HG02610 (cell line): ENCODE results near the gene PRM3.

Experiments used
- ATAC-seq: cut with Tn5 transposase; IDR thresholded peaks from one replicate; pipeline ENCODE4 v1.9.1; 2021; ENCODE audit warnings: mild to moderate bottlenecking, moderate library complexity; ENCODE audit not compliant: unreplicated experiment

PRM3 gene

GRCh38 chr16:11248133-11248532, 25.3 kb downstream of the PRM3 start:
- ATAC-seq = no peak

GRCh38 chr16:11245988-11246387, 27.4 kb downstream of the PRM3 start:
- no peak for ATAC-seq

DNA sequence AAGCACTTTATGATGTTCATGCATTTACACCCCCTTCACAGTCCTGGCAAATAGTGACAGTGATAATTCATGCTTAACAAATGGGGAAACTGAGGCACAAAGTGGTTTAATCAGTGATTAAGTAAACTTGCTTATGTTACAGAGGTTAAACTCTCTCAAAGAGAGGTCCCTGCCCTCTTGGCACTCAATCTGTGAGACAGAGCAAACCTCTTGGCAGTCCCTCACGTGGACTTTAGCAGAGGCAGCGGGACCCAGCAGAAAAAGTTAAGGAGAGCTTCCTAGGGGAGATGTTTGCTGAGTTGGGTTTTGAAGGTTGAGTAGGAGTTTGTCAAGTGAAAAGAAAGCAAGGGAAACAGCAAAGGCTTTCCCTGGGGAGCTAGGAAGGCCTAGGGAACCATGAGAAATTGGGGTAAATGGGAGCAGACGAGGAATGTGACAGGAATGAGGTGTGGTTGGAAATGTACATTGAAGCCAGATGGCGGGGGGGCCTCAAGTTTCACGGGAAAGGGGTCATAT, 28.1 kb downstream of the PRM3 start:
- no peak for ATAC-seq

DNA sequence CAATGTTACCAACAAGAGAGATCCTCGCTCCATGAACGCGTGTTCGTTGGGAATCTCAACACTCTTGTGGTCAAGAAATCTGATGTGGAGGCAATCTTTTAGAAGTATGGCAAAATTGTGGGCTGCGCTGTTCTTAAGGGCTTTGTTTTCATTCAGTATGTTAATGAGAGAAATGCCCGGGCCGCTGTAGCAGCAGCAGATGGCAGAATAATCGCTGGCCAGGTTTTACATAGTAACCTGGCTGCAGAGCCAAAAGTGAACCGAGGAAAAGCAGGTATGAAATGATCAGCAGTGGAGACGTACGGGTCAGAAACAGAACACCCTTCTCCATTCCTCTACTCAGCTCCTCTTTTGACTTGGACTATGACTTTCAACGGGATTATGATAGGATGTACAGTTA, 30.8 kb downstream of the PRM3 start:
- ATAC-seq = no peak

- ATAC-seq = no peak
Measured at GRCh38 chr16:11241480-11242204, 31.8 kb downstream of the PRM3 start.

DNA sequence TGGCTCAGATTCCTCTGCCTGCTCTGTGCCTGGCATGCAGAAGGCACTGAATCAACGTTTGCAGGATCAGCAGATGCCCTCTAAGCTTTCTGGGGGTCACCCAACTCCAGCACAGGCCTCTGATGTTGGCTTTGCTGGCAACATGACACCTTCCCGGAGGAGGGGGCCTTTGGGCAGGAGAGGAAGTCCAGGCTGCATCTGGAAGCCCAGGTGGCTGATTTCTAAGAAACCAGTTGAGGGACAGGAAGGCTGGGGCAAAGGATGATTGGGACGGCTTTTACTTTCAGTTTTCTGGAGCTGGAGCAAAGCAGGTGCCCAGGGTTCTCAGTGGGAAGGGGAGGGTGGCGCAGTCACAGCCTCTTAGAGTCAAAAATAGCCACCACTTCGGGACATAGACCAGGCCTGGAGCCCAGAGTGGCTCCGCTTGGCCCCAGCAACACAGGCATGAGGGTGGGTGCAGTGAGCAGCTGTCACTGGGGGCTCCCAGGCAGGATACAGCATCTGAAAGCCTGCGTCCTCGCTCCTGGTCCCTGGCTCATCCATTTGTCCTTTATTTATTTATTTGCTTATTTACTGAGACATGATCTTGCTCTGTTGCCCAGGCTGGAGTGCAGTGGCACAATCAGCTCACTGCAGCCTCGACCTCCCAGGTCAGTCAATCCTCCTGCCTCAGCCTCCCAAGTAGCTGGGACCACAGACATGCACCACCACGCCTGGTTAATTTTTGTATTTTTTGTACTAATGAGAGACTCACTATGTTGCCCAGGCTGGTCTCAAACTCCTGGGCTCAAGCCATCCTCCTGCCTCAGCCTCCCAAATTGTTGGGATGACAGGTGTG, 32.6 kb downstream of the PRM3 start:
- no peak for ATAC-seq

DNA sequence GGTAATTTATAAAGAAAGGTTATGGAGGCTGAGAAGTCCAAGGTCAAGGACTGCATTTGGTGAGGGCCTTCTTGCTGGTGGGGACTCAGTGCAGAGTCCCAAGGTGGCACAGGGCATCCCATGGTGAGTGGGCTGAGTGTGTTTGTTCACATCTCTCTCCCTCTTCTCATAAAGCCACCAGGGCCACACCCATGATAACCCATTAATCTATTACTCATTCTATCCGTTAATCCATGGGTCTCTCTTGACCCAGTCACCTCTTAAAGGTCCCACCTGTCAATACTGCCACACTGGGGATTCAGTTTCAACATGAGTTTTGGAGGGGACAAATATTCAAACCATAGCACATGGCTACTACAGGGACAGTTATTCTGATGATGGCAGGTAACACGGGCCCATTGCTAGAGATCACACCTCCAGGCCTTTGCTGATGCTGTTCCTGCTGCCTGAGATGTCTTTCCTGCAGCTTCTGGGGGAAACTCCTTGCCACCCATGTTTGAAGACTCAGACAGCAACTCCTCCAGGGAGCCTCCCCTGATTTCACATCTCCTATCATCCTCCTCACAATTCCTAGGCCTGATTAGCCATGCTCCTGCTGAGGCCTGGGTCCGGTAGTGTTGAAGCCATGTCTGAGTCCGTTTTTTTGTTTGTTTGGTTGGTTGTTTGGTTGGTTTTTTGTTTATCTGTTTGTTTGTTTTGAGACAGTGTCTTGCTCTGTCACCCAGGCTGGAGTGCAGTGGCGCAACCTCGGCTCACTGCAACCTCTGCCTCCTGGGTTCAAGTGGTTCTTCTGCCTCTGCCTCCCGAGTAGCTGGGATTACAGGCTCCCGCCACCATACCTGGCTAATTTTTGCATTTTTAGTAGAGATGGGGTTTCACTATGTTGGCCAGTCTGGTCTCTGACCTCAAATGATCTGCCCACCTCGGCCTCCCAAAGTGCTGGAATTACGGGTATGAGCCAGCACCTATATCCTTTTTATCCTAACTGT, 33.5 kb downstream of the PRM3 start:
- no peak for ATAC-seq

DNA sequence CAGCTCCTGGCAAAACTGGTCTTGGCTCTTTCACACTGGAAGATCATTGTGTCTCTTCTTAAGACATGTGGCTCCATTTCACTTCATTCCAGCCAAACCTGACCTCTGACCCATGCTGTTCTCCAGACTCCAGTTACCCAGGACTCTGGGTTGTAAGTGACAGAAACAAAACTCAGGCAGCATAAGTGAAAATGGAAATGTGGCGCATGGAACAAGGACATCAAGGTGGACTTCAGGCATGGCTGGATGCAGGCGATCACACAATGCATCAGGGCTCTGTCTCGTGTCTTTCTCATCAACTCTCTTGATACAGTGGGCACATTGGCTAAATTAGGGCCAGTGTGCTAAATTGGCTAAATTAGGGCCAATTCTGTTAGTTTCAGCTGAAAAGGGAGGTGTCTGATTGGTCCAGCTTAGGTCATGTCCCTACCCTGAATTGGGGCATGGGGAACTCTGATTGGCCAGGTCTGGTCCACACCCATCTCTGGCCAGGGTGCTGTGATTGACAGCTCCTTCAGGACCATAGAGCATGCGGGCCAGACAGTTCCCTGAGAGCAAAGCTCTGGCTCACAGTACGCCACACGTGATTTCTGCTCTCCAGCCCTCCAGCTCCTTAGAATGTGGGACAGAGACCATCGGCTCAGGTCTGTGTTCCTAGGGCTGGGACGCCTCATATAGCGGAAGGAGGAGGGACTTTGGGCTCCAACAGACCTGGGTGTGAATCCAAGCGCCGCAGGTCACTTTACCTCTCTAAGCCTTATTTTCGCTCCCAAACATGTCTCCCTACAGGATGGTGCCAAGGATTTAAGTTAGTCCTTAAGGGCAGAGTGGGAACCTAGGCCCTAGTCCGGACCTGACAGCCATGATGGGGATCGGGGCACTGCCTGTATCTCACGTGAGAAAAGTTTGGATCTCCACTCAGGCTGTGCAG, 34.9 kb downstream of the PRM3 start:
- no peak for ATAC-seq

- no peak for ATAC-seq
Measured at GRCh38 chr16:11236461-11237254, 36.8 kb downstream of the PRM3 start.

- ATAC-seq = no peak
Measured at GRCh38 chr16:11235703-11235991, 37.8 kb downstream of the PRM3 start.

- ATAC-seq = no peak
Measured at GRCh38 chr16:11234884-11235702, 38.3 kb downstream of the PRM3 start.

DNA sequence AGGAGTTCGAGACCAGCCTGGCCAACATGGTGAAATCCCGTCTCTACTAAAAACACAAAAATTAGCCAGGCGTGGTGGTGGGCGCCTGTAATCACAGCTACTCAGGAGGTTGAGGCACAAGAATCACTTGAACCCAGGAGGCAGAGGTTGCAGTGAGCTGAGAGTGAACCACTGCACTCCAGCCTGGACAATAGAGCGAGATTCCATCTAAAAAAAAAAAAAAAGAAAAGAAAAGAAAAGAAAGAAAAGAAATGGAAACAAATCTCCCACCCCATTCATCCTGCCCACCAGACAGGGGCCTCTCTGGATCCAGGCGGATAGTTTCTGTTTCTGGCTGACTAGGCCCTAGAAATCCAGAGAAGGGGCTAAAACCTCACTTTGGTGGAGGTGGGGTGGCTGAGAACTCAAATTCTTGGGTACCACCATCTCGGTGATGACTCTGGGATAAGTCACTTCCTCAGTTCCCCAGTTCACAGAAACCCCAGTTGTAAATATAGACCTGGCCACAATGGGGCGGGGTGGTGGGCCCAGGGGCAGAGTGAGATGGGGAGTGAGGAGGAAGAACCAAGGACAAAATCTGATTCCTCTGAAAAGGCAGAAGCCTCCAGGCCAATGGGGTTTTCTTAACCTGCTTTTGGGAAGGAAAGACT, 39.6 kb downstream of the PRM3 start:
- ATAC-seq = no peak

DNA sequence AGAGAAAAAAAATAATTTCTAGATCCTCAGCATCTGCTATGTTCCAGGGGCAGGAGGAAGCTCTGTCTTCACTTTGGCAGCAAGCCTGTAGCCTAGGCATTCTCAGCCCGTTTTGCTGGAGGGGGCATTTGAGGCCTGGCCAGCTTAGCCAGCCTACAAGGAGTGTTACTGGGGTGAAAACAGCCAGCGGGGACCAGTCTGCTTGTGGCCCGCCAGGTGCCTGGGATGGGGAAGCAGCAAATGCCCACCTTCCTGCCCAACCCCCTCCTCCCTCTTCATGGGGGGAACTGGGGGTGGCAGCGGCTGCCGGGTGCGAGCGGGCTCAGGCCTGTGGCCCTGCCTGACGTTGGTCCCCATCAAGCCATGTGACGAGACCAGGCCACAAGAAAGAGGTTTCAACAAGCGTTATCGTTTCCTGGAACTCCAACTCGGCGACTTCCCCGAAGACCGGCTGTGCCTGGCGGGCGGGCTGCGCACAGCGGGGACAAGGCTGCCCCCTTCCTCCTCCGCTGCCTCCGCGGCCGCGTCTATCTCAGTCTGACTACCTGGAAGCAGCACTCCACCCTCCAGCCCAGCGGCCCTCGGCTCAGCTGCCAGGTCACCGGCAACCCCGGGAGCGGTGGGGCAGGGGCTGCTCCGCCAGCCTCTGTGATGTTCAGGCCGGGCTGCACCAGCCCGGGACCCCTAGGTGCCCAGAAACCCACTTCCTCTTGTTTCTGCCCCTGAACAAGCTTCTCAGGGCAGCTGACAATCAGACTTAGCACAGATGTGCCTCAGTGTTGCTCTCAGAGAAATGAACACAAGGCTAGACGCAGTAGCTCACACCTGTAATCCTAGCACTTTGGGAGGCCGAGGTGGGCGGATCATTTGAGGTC, 40.3 kb downstream of the PRM3 start:
- ATAC-seq = peak; percentile 71

DNA sequence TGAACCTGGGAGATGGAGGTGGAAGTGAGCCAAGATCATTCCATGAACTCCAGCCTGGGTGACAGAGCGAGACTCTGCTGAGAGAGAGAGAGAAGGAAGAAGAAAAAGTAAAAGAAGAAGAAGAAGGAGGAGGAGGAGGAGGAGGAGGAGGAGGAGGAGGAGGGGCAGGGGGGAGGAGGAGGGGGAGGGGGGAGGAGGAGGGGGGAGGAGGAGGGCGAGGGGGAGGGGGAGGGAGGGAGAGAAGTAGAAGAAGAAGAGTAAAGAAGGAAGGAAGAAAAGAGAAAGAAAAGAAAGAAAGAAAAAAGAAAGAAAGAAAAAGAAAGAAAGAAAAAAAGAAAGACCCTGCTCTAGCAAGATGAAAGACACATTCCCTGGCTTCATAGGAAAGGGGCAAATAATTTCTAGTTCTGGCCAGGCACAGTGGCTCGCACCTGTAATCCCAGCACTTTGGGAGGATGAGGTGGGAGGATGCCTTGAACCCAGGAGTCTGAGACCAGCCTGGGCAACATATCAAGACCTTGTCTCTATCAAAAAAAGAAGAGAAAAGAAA, 41.1 kb downstream of the PRM3 start:
- ATAC-seq = no peak

- ATAC-seq = no peak
Measured at GRCh38 chr16:11231367-11231970, 42.0 kb downstream of the PRM3 start.

DNA sequence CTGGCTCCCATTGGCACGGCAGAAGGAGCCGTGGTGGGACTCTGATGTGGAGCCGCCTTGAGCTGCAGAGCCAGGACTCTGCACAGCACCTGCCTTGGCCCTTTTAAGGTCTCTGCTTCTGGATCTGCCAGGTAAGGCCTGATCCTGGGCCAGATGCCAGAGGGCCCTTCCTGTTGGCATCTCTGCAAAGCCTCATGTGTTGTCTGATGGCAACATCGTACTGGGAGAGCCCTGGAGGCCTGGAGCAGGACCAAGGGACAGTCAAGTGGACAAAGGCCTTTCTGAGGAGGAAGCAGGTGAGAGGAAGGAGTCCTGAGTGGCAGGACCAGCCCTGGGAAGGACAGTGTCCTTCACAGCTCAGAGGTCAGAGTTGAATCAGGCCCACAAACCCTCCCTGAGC, 43.5 kb downstream of the PRM3 start:
- ATAC-seq = no peak
